ENCODE data around the gene EPX. TPM values are rescaled to one million over a fixed set of nuclear protein-coding genes. Genes with fewer than 3 reads are reported as not detected.

EPX gene
- not detected in 2 replicates for total RNA-seq (2012; rRNA removed)
- not detected in 2 replicates for polyA plus RNA-seq (2012; rRNA removed)
- not detected in 2 replicates for polyA plus RNA-seq (2012; cell fraction: cytosol; rRNA removed)
- polyA plus RNA-seq (2012; cell fraction: nucleus; rRNA removed; ENCODE audit: low replicate concordance) = not detected in 2 replicates
- Bru-seq, nascent RNA = not detected
- not detected for BruChase-seq, experiment 1, labeled RNA remaining after a 6-hour chase
- BruChase-seq, experiment 2, labeled RNA remaining after a 2-hour chase = not detected
- long read RNA-seq = 0 reads

GRCh38 chr17:58192612-58193011 is at the start of gene EPX:
TSS of gene EPX (plus strand) at chr17:58192726. CDS start at chr17:58192847, 121 bp downstream.
- H3K9me3 ChIP-seq (ENCODE audit: control insufficient read depth, insufficient read depth, low read length) = no peaks in the 10 kb centered on the region
- intact Hi-C loops (cut with micrococcal nuclease) = no loop called here
- BruUV-seq (replicated peaks) = no TSS peak
- no peak within 1 kb of the TSS for H2AK9ac ChIP-seq (replicated peaks; ENCODE audit: low read depth, low read length, poor library complexity)
- WGBS, 2 experiments (ENCODE audit: extremely low coverage in 2 of 2, insufficient read length in 1 of 2) = no CpG with 5 or more reads among the region's 6 CpGs
- ATAC-seq (ENCODE audit: low read depth) = no peak
- no peaks in the 10 kb centered on the region for H4K20me1 ChIP-seq (ENCODE audit: insufficient read depth, low read length)
- CTCF ChIA-PET = no interaction called here
- H2BK15ac ChIP-seq (ENCODE audit: low read depth, low read length) = no peak within 1 kb of the TSS
- H3K18ac ChIP-seq (ENCODE audit: low read depth, low read length) = no peak within 1 kb of the TSS
- H3K9ac ChIP-seq (ENCODE audit: low read depth, low read length) = no peak within 1 kb of the TSS
- no peaks in the 10 kb centered on the region for H3K79me1 ChIP-seq (ENCODE audit: low read depth in 1 of 2, low read length in 2 of 2)
- no peak for DNase-seq
- no peak within 1 kb of the TSS for H2BK5ac ChIP-seq (ENCODE audit: low read depth, low read length, poor library complexity, severe bottlenecking)
- H2AFZ ChIP-seq (replicated peaks; ENCODE audit: low read length, poor library complexity) = no peak within 1 kb of the TSS
- no peak within 1 kb of the TSS for H2AK5ac ChIP-seq (ENCODE audit: low read depth, low read length)
- H3K27me3 ChIP-seq (ENCODE audit: control insufficient read depth, insufficient read depth, low read length) = peaks cover 12% of the 10 kb centered on the region
- H3K23ac ChIP-seq (ENCODE audit: low read depth, low read length) = no peak within 1 kb of the TSS
- H3K36me3 ChIP-seq (ENCODE audit: control insufficient read depth, insufficient read depth, low read length) = no peaks in the 10 kb centered on the region
- in situ Hi-C loops (cut with MboI; ENCODE audit: low sequenced_read_pairs) = no loop called here
- H3K9me1 ChIP-seq (ENCODE audit: insufficient read depth, low read length) = peaks cover 4% of the 10 kb centered on the region; the same call in 1 of the 2 replicates
- dilution Hi-C loops (cut with HindIII; ENCODE audit: low sequenced_read_pairs, unreplicated experiment) = no loop called here
- TF ChIP-seq MAZ (IDR thresholded peaks at IDR 0.05; ENCODE audit: borderline replicate concordance, low read depth, low read length) = no peak
- no peak for TF ChIP-seq CHD1 (IDR thresholded peaks at IDR 0.05; ENCODE audit: low read depth, low read length)
- no peak for TF ChIP-seq POLR2A (IDR thresholded peaks at IDR 0.05; ENCODE audit: low read depth, low read length)
- no peak for TF ChIP-seq MAFK (IDR thresholded peaks at IDR 0.05; ENCODE audit: low read depth, low read length)
- no peak for TF ChIP-seq RCOR1 (IDR thresholded peaks at IDR 0.05; ENCODE audit: insufficient replicate concordance, low read length)
- TF ChIP-seq SMC3 (IDR thresholded peaks at IDR 0.05; ENCODE audit: low read depth, low read length) = no peak
- TF ChIP-seq CEBPB (IDR thresholded peaks at IDR 0.05; ENCODE audit: low read depth, low read length) = no peak
- TF ChIP-seq RAD21 (IDR thresholded peaks at IDR 0.05; ENCODE audit: low read length) = no peak
- TF ChIP-seq USF2 (IDR thresholded peaks at IDR 0.05; ENCODE audit: low read depth, low read length) = no peak
- no peak for TF ChIP-seq BHLHE40 (IDR thresholded peaks at IDR 0.05; ENCODE audit: low read depth, low read length)
- TF ChIP-seq FOS (IDR thresholded peaks at IDR 0.05; ENCODE audit: low read depth, low read length) = no peak
- TF ChIP-seq RFX5 (IDR thresholded peaks at IDR 0.05; ENCODE audit: low read depth, low read length) = no peak
- no peak for TF ChIP-seq MXI1 (IDR thresholded peaks at IDR 0.05; ENCODE audit: borderline replicate concordance, low read depth, low read length)
- TF ChIP-seq CTCF (conservative IDR thresholded peaks at IDR 0.05; ENCODE audit: low read depth, low read length) = no peak
- no peak for TF ChIP-seq NFE2L2 (IDR thresholded peaks at IDR 0.05; ENCODE audit: low read depth, low read length)
- TF ChIP-seq ELK1 (IDR thresholded peaks at IDR 0.05; ENCODE audit: borderline replicate concordance, low read depth, low read length) = no peak
- no peak within 1 kb of the TSS for H3K4ac ChIP-seq (ENCODE audit: low read depth, low read length)
- H3K14ac ChIP-seq (replicated peaks; ENCODE audit: low read depth, low read length) = no peak within 1 kb of the TSS
- POLR2A ChIA-PET (ENCODE audit: unreplicated experiment) = no interaction called here
- no peak within 1 kb of the TSS for H2BK20ac ChIP-seq (ENCODE audit: low read depth, low read length)
- H4K91ac ChIP-seq (ENCODE audit: insufficient read depth, low read depth, low read length) = no peak within 1 kb of the TSS
- H3K4me2 ChIP-seq (ENCODE audit: low read depth, low read length) = no peak within 1 kb of the TSS
- no peak within 1 kb of the TSS for H3K27ac ChIP-seq (ENCODE audit: insufficient read depth, low read length)
- no peak within 1 kb of the TSS for H2BK120ac ChIP-seq (ENCODE audit: low read depth, low read length)
- no peak within 1 kb of the TSS for H4K8ac ChIP-seq (ENCODE audit: low read depth in 2 of 2, low read length in 2 of 2)
- no peaks in the 10 kb centered on the region for H3K4me1 ChIP-seq (ENCODE audit: control insufficient read depth, insufficient read depth, low read length)
- no peak within 1 kb of the TSS for H4K5ac ChIP-seq (ENCODE audit: low read depth, low read length)
- no peak within 1 kb of the TSS for H3K4me3 ChIP-seq (ENCODE audit: insufficient read depth, low read depth, low read length)
- H3K56ac ChIP-seq (ENCODE audit: extremely low read depth, insufficient read depth, low read length) = no peak within 1 kb of the TSS
